Vagina (tissue), 2 donors: ENCODE data around the gene PGLYRP3.

Experiments used
- CTCF ChIP-seq, 3 experiments: fragments of 450-650 bp in 2 of 3; fragments of 200-600 bp in 1 of 3; sonication (generic) in 1 of 3; IDR thresholded peaks; one replicate each; pipeline ENCODE4 v1.5.1; 2017 to 2019; ENCODE audit warnings: antibody characterized with exemption in 3 of 3, mild to moderate bottlenecking in 2 of 3, moderate library complexity in 2 of 3
- POLR2A ChIP-seq, 2 donors: fragments of 450-650 bp; IDR thresholded peaks; one replicate each; pipeline ENCODE4 v1.6.1; 2017; ENCODE audit warnings: antibody characterized with exemption in 2 of 2, mild to moderate bottlenecking in 2 of 2, moderate library complexity in 2 of 2
- POLR2AphosphoS5 ChIP-seq, 2 donors: sonication (generic); formaldehyde crosslinking; IDR thresholded peaks; one replicate each; pipeline ENCODE4 v1.9.0; 2017; ENCODE audit warnings: antibody characterized with exemption in 2 of 2, mild to moderate bottlenecking in 2 of 2, low read depth in 1 of 2; ENCODE audit not compliant: insufficient read depth in 1 of 2

GRCh38 chr1:153343040-153343681, 30.4 kb upstream of the PGLYRP3 start:
- TF ChIP-seq CTCF (IDR thresholded peaks at IDR 0.05), result no peak
- TF ChIP-seq POLR2A (IDR thresholded peaks at IDR 0.05), result no peak
- no peak for TF ChIP-seq POLR2AphosphoS5 (IDR thresholded peaks at IDR 0.05; ENCODE audit: insufficient read depth in 1 of 2, low read depth in 1 of 2)
